K562 treated with DMSO at 1 percent for 24 hours (cell line): ENCODE measurements around the gene ARHGEF4. TPM values are rescaled to one million over a fixed set of nuclear protein-coding genes. Genes with fewer than 3 reads are reported as not detected.

Source experiments
- total RNA-seq: library from RNA; unstranded; fragments of 300-600 nt; gene quantifications from 2 replicates; pipeline ENCODE4 v1.2.3, GENCODE V29; 2022; ENCODE audit warnings: low read depth; ENCODE audit not compliant: insufficient read depth

The ARHGEF4 gene
- not detected in 2 replicates for total RNA-seq

GRCh38 chr2:130836501-130837174, at the start of gene ARHGEF4:
TSS of gene ARHGEF4 (plus strand) at chr2:130836914. CDS start at chr2:130836954, 40 bp downstream.

GRCh38 chr2:131093006-131093695, 256.4 kb downstream of the ARHGEF4 start, which contains the start of gene FAM168B:
TSS of gene FAM168B (minus strand) at chr2:131093460. CDS start at chr2:131082646, 10,814 bp downstream.

Other genes with a start within 250 kb of the ARHGEF4 start
- not detected in 2 replicates for gene CFC1, start 237.3 kb upstream of the ARHGEF4 start, total RNA-seq
- gene POTEJ, start 225.5 kb upstream of the ARHGEF4 start, total RNA-seq = not detected in 2 replicates
- not detected in 2 replicates for gene GPR148, start 107.8 kb upstream of the ARHGEF4 start, total RNA-seq
- not detected in 2 replicates for gene AMER3, start 81.4 kb upstream of the ARHGEF4 start, total RNA-seq